GM18505 (cell line): ENCODE measurements around the gene TGDS.
"Not testable (repeated sequence)": the region's sequence is repeated elsewhere in the genome, so short reads cannot be mapped to it uniquely, and the experiment has no call there.

Experiments
- ATAC-seq: cut with Tn5 transposase; IDR thresholded peaks from one replicate; pipeline ENCODE4 v1.9.1; 2021; ENCODE audit not compliant: unreplicated experiment
- POLR2A ChIP-seq: IDR thresholded peaks from 4 replicates; pipeline ENCODE4 v1.6.1; 2011; ENCODE audit warnings: borderline replicate concordance; ENCODE audit not compliant: insufficient read depth, insufficient read length; ENCODE audit errors: extremely low read depth

TGDS gene

DNA sequence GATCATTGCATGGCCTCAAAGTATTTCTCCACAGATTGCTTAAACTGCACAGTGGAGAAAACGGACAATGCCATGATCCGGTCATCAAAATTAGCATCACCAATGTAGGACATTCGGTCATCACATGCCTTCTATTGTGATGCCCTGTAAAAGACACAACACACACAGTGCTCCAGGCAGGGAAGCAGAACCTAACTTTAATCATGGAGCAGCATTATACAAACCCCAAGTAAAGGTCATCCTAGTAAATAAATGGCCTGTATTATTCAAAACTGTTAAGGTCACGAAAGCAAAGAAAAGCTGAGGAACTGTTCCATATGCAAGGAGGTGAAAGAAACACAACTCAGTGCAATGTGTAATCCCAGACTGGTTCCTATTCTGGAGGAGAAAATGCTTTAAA lies 42.2 kb downstream of the TGDS start:
- no peak for ATAC-seq
- TF ChIP-seq POLR2A, result no peak

DNA sequence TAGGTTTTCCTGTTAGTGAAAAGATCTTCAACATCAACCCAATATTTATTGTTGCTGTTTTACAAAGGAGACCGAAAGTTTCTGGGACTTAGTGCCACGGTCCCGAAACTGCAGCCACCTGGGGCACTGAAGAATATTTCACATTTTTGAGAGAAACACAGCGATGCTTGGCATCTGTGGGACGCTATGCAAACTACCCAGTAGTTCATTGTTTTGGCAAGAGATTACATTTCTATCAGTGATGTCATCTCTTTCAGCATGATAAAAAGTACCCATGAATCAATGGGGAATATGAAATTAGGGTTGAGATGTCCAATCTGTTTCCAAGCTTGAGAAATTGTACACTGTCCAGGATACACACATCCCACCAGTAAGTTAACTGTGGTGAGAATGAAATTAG lies 43.9 kb downstream of the TGDS start:
- ATAC-seq, result no peak
- no peak for TF ChIP-seq POLR2A

DNA sequence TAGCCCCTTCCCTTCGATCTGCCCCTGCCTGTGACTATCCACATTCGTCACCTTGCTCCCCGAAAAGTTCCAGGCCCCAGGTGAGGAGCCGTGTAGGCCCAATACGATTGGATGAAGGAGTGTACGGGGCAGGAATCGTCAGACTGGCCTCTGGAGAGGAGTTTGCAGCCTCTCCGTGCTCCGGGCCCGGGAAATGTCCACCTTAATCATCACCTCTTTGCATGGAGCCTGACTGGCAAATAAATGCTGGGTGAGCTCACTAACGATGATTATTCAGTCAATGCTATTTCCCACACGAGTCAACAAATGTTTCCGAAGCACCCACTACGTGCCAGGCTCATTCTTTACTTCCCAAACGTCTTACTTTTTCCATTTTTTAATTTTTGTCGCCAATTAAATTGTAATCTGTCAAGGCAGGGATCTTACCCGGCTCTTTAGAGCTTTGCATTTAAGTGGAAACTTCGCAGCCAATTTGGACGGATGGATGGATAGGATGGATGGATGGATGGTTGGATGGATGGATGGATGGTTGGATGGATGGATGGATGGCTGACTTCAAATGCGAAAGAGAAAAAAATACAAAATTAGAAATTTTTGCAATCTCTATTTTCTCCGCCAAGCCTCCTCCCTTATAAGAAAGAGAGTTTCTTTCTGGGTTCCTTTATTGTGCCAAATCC lies 45.8 kb downstream of the TGDS start:
- TF ChIP-seq POLR2A, result no peak
- peak; percentile 11 for ATAC-seq

DNA sequence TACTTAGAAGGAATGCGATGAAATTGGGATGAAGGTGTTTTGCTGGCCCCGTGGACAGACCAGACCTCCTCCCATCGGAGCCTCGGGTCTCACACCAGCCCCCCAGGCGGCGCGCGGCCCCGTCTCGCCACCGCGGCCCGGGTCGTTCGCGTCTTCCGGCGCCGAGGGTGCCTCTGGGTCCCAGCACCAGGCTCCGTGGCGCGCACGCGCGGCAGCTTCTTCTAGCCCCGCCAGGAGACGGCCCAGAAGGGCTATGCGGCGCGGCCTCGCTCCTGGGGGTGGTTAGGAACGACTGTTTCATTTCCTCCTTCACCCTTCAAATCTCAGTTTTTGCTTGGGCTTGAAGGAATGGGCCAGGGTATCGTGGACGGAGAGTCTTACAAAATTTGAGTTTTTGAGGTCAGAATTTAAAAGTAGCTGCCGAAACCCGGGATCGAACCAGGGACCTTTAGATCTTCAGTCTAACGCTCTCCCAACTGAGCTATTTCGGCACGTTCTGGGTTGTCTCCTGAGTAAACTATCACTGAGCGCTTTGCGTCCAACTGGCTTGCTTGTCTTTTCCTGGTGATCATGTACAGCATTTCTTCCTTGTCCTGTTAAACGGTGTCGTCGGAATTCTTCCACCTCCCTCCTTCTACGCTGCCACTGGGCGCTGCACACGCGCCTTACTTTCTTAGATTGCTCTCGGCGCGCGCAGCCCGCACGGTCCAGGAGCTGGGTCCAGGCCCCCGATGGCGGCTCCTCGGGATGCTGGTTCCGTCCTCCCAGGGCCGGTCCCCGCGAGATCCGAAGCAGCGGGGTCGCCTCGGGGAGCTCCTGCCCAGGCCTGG lies 46.5 kb downstream of the TGDS start:
- peak; percentile 93 for ATAC-seq
- peak; percentile 83 for TF ChIP-seq POLR2A

DNA sequence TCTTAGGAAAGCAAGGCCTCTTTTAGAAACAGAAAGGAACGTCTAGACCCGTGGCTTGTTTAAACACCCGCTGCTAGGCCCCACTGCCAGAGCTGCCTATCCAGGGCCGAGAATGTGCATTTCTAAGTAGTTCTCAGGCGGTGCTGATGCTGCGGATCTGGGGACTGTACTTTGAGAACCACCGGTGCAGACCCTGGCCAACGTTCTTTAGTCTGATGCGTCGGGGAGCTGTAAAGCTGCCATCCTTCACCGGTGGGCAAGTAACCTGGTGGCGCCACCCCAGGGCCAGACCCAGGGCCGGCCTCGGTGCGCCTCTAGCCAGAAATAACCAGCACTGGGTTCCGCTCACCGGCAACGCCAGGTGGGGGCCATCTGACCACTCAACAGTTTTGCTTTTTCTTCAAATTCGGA lies 47.1 kb downstream of the TGDS start:
- ATAC-seq, result peak; percentile 60
- TF ChIP-seq POLR2A, result no peak

DNA sequence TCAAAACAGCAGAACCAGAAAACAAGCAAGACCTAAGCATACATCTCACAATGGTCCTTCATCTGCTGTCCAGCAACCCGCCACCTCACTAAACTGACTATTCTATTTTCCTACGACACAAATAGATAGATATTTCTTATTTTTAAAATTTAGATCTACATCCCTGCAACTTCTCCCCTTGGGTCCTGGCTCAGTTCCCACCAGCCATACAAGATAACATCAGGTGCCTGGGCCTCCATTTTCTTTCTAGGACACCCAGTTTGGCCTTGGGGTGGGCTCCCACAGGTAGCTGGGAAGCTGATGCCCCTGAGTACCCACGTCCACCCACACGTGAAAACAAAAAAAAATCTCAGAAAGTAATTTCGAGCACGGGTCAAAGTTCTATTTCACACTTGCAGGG lies 47.6 kb downstream of the TGDS start:
- TF ChIP-seq POLR2A, result no peak
- ATAC-seq, result no peak

DNA sequence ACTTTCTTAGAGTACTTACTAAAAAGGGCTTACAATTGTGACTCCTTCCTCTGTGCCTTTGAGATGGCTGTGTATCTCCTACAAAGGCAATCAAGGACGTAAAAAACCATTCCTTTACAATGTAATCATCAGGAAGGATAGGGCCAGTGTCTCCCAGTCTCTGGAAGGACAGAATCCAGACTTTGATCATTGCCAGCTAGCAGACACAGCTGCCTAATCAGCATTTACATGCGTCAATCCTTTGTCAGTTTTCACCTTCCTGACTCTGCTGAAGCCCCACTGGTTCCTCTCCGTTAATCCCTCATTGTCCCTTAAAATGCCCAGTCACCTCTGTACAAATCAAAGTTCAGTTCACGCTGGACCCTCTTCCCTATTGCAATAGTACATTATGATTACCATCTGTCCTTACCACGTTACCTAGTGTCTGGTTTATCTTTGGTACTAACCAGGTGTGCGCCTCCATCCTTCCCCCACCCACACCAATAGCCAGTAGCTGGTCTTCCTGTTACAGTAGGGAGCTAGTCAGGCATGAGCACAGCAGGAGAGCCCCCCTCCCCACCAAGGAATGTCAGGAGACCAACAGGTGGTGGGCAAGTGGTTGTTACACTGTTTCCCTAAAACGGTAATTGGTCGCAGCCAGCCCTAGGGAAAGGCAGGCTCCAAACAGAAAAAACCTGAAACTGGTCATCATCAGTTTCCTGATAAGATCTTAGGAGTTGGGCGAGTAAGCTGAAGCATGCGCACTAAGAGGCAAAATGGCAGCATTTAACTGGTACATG lies 49.7 kb downstream of the TGDS start:
- no peak for ATAC-seq
- no peak for TF ChIP-seq POLR2A

DNA sequence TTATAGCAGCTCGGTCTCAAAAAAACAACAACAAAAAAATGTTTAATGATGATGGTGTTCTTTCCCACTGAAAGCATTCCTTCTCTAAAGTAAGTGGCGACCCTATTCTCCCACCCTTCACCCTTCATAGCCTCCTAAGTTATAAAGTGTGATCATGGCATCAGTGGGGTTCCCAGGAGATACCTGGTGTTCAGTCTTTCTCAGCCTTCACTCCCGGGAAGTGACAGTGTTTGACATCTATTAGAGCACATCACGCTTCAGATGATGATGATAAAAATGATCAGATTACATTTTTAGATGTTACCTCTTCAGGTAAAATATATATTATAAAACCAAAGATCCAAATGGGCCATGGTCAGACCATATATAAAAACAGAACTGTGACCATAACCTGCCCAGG lies 51.0 kb downstream of the TGDS start:
- TF ChIP-seq POLR2A, result no peak
- ATAC-seq, result no peak

DNA sequence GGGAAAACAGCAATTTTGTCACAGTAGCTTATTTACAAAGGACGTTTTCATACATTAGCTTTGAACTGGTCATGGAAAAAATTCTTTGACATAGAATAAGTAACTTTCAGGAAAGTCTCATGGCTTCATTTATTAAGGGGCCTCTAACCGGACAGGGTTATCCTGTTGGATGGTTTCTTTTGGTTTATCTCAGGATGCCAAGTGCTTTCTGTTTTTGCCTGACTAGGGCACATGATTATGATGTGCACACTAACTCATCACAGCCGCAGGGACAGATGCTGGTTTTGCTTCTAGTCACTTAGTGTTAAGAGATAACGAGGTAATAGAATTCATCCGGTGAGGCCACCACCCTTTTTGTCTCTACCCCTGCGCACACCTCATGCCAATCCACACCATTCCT lies 53.0 kb downstream of the TGDS start:
- no peak for ATAC-seq

DNA sequence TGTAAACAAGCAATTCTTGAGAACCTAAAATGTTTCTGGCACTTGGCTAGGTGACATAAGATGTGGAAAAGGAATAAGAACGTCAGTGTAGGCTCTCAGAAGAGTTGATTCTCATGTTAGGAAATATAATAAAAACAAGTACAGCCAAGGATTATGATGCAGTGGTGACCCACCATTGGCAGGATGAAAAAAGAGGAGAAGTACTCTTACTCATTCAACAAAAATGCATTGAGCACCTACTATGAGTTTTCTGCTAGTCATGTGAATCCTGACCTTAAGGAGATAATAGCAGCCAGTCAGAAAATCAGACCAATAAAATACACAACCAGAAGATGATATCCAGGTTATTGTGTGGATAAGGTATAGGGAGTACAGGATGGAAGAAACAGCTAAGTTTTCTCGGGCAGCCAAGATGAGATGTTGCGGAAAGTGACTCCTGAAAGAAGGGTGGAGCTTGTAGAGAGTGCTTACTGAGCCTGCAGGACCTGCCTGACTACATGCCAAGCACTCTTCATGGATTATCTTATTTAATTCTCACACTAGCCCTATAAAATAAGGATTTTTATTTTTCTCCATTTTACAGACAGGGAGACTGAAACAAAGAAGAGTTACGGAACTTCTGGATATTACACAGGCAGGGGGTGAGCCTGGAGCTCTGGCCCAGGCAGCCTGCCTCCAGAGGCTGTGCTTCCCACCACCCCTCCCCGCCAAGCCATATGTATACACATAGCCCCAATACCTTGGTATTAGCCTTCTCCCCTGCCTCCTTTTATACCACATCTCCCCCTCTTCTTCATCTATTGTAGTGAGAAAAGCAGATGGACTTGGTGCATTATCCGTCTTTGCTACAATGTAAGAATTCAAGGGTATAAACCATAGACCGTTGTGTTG lies 58.0 kb downstream of the TGDS start:
- TF ChIP-seq POLR2A, result no peak
- no peak for ATAC-seq

More for the DNA sequence above, 53.0 kb downstream of the TGDS start:
- TF ChIP-seq POLR2A, result no peak

DNA sequence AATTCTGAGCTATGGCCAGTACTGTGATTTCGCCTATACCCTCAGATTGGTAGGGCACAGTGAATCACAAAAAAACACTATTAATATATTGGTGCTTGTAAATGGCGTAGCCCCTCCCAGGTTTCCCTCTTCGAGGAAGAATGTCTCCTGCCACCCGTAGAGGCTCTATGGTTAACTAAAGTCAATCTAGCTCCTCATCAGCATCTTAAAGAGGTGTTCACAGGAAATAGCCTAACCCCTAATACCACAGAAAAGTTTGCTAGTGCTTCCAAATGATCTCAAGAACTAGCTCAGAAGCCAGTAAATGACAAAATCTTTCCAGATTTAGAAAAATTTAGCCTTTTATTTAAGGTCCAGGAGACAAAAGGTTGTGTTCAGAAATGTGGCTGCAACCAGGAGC lies 60.2 kb downstream of the TGDS start:
- no peak for ATAC-seq
- no peak for TF ChIP-seq POLR2A

DNA sequence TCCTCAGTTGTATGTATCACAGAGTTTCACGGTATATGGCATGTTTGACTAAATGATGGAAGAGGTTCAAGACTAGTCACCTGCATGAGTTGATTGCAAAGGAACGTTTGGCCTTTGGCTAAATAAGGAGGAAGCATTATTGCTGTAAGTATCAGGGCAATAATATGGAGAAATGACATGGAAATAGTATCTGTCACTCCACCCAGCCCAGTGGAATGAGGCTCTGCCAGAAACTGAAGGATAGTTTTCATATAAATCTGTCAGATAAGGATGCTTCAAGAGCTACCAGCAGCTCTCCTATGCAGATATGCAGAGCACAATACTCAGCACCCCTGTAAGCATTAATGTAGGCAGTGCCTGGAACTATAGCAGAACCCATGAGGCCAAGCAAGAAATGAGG lies 60.7 kb downstream of the TGDS start:
- ATAC-seq, result no peak
- no peak for TF ChIP-seq POLR2A

DNA sequence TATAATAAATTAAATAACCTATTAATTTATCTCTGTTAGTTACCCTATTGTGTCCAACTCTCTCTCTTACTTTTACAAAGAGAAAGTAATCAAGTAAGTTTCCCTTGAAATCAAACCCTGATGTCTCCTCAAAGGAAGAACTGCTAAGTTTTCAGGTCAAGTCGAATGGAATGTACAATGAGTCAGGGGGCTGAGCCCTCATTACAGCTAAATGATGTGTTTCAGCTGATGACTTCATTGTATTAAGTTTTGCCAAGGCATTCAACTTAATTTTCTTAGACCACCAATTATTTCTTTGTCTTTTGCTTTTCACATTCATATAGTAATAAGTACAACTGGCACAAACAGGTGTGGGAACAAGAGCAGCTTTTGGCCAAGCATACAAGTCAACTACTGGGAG lies 61.8 kb downstream of the TGDS start:
- no peak for TF ChIP-seq POLR2A

DNA sequence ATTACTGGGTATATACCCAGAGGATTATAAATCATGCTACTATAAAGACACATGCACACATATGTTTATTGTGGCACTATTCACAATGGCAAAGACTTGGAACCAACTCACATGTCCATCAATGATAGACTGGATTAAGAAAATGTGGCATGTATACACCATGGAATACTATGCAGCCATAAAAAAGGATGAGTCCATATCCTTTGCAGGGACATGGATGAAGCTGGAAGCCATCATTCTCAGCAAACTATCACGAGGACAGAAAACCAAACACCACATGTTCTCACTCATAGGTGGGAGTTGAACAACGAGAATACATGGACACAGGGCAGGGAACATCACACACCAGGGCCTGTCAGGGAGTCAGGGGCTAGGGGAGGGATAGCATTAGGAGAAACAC lies 63.7 kb downstream of the TGDS start:
- ATAC-seq, result not testable (repeated sequence)

More for the DNA sequence above, 61.8 kb downstream of the TGDS start:
- ATAC-seq, result no peak

DNA sequence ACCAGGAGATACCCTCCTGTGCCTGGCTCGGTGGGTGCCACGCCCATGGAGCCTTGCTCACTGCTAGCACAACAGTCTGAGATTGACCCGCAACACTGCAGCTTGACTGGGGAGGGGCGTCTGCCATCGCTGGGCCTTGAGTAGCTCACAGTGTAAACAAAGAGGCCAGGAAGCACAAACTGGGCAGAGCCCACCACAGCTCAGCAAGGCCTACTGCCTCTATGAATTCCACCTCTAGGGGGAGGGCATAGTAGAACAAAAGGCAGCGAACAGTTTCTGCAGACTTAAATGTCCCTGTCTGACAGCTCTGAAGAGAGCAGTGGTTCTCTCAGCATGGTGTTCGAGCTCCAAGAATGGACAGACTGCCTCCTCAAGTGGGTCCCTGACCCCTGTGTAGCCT lies 69.0 kb downstream of the TGDS start:
- ATAC-seq, result not testable (repeated sequence)
